Bronchial smooth muscle cell (primary cell): ENCODE results near the gene ZFP91. TPM values are rescaled to one million over a fixed set of nuclear protein-coding genes. Genes with fewer than 3 reads are reported as not detected.

Source experiments
- total RNA-seq: library from RNA; depleted of rRNA; stranded (reverse); fragments of >200 nt; gene quantifications from 2 replicates; pipeline ENCODE4 v1.2.1, GENCODE V29; 2014

Gene ZFP91, protein sequence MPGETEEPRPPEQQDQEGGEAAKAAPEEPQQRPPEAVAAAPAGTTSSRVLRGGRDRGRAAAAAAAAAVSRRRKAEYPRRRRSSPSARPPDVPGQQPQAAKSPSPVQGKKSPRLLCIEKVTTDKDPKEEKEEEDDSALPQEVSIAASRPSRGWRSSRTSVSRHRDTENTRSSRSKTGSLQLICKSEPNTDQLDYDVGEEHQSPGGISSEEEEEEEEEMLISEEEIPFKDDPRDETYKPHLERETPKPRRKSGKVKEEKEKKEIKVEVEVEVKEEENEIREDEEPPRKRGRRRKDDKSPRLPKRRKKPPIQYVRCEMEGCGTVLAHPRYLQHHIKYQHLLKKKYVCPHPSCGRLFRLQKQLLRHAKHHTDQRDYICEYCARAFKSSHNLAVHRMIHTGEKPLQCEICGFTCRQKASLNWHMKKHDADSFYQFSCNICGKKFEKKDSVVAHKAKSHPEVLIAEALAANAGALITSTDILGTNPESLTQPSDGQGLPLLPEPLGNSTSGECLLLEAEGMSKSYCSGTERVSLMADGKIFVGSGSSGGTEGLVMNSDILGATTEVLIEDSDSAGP
- total RNA-seq, result 17.3 and 28.8 TPM in 2 replicates

DNA sequence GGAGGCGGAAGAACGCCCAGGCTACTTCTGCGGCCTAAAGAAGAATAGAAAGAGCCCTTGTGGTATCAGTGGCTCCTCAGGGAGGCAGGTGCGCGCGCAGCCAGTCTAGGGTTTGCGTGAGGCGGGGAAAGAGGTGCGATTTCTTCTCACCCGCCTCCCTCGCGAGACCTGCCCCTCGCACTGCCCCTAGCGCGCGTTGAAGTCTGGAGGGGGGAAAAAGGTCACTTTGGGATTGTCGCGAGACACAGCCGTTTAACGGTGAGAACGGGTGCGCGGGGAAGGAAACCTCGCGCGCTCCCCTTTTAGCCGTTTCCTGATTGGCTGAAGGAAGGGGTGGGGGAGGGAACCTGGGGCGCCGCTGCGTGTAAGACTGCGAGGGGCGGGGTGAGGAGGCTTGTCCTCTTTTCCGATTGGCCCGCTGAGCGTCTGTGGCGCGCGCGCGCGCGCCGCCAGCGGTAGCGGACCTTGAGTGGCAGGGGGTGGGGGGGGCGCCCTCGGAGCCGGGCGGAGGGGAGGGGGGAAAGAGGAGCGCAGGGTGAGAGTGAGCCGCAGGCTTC lies at the start of gene ZFP91:
Gene ZFP91, plus strand, starts transcription at position 429 of the 557 bp plus-strand sequence. CDS start 219 bp downstream, outside the sequence.

DNA sequence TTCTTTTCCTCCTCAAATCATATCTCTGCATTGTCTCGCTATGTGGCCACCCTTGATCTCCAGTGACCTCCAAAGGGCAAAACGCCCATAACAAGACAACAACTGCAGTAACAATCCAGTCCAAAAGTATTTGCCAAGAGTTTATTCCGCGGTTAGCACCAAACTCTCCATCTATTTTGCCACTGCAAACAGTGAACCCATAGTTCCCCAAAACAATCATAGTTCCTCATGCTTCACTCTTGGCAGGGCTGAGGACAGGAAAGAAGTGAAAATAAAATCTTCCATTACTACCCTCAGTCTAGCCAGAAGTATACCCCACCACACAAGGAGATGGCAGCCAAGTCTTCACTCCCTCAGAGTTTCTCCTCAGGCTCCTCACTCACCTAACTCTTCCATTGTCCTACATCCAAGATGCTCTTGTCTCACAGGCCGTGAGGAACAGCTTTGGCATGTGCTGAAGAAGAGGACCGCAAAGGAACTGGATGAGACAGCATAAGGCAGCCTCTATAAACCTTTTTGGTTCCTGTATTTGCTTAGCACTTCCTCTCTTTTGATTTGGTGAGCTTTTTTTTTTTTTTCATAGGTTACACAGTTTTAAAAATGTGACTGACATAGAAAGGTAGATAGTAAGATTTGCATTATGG lies 3.4 kb upstream of the ZFP91 start, which contains the start of gene LPXN:
Gene LPXN, minus strand, starts transcription at position 480 of the 644 bp plus-strand sequence. Its CDS starts 84 bp downstream, at position 396.

DNA sequence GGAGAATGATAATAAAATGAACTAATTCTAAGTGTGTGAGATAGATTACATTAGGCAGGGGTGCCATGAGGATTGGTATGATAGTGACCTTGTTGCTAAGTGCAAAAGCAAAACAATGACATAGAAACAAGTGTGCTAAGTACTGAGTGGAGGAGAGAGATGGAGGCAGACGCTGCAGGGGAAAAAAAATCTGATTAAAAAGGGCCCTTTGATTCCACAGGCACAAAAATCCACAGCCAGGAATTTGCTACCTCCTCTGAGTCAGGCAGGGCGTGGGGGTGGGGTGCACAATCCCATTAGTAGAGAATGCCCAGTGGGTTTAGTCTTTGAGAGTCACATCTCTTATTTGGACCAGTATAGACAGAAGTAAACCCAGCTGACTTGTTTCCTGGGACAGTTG lies 43.5 kb downstream of the ZFP91 start, which contains the start of gene CNTF:
Gene CNTF, plus strand, starts transcription at position 322 of the 400 bp plus-strand sequence. CDS start 88 bp downstream, outside the sequence.

Other genes with a start within 250 kb of the ZFP91 start
- not detected in 2 replicates for gene OR5B17, start 220.0 kb upstream of the ZFP91 start, total RNA-seq
- not detected in 2 replicates for gene OR5B3, start 172.2 kb upstream of the ZFP91 start, total RNA-seq
- not detected in 2 replicates for gene OR5B2, start 150.9 kb upstream of the ZFP91 start, total RNA-seq
- 0.09 TPM in 1 of 2 replicates, not detected in the other for gene OR5B12, start 136.8 kb upstream of the ZFP91 start, total RNA-seq
- gene OR5B21, start 71.0 kb upstream of the ZFP91 start, total RNA-seq, result not detected in 2 replicates
- 1.9 and 8.0 TPM in 2 replicates for gene LPXN, start 3.2 kb upstream of the ZFP91 start, total RNA-seq
- 0.95 and 1.1 TPM in 2 replicates for gene CNTF, start 43.6 kb downstream of the ZFP91 start, total RNA-seq
- gene GLYAT, start 152.9 kb downstream of the ZFP91 start, total RNA-seq, result not detected in 2 replicates